ENCODE measurements around the gene NAA80. TPM values are rescaled to one million over a fixed set of nuclear protein-coding genes. Genes with fewer than 3 reads are reported as not detected.

The NAA80 gene
- total and polyA plus RNA-seq, 2 of the 13 experiments (the other 11 are each of a cell fraction or from before 2014, with no cell fraction given): 3.4 to 8.7 TPM

DNA sequence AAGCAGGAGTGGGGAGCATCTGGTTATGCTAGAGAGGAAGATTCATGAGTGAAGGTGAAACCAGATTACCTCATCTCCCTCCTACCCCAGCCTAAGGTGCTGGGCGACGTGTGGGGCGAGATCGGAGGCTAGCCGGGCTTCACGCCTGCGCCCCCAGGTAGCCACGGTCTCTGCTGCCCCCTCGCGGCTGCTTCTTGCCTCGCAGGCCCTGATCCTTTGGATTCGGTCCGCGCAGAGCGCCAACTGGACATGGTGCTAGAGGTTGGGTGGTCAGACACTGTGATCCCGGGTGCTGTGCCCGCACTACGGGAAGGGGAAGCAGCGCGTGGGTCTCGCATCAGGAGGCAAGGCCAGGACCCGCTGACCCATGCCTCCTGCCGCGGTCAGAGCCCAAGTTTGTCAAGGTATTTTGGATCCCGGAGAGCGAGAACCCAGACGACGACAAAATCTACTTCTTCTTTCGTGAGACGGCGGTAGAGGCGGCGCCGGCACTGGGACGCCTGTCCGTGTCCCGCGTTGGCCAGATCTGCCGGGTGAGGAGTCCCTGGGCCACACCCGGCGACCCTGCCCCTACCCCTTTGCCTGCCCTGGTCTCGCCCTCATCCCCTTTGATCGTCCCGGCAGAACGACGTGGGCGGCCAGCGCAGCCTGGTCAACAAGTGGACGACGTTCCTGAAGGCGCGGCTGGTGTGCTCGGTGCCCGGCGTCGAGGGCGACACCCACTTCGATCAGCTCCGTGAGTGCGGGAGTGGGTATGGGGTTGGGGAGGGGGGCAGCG lies 26.1 kb downstream of the NAA80 start (continued):
- TF ChIP-seq ZSCAN12 (CRISPR knock-in tag; IDR thresholded peaks at IDR 0.05) (no peak), TCF12 (IDR thresholded peaks at IDR 0.05) (no peak), TCF12 (CRISPR knock-in tag; IDR thresholded peaks at IDR 0.05) (no peak), ZNF446 (CRISPR knock-in tag; IDR thresholded peaks at IDR 0.05) (no peak), ZNF788 (CRISPR knock-in tag; IDR thresholded peaks at IDR 0.05; ENCODE audit: borderline replicate concordance) (peak; percentile 58; the same call in 1 of the 2 replicates), NCOA5 (CRISPR knock-in tag; IDR thresholded peaks at IDR 0.05) (no peak), ZNF556 (CRISPR knock-in tag; IDR thresholded peaks at IDR 0.05; ENCODE audit: borderline replicate concordance) (no peak), TEAD2 (CRISPR knock-in tag; IDR thresholded peaks at IDR 0.05) (no peak), MED1 (CRISPR knock-in tag; IDR thresholded peaks at IDR 0.05) (peak; percentile 71; the same call in 1 of the 2 replicates), PCBP1 (IDR thresholded peaks at IDR 0.05; ENCODE audit: borderline replicate concordance, low read depth, low read length) (0 out of 2 replicates have a peak, but pooled peaks have one; percentile 70), NFE2 (CRISPR knock-in tag; IDR thresholded peaks at IDR 0.05) (no peak), ZNF484 (CRISPR knock-in tag; IDR thresholded peaks at IDR 0.05; ENCODE audit: borderline replicate concordance, low read depth) (no peak), ZNF670 (CRISPR knock-in tag; IDR thresholded peaks at IDR 0.05; ENCODE audit: borderline replicate concordance) (no peak), CHD2 (IDR thresholded peaks at IDR 0.05; ENCODE audit: low read depth, low read length) (no peak), ZBTB7B (CRISPR knock-in tag; IDR thresholded peaks at IDR 0.05) (peak; percentile 47; the same call in 1 of the 2 replicates), SETDB1 (CRISPR knock-in tag; IDR thresholded peaks at IDR 0.05; ENCODE audit: borderline replicate concordance) (no peak), FOXM1 (CRISPR knock-in tag; IDR thresholded peaks at IDR 0.05) (no peak), POLR2AphosphoS2 (IDR thresholded peaks at IDR 0.05; ENCODE audit: low read depth, low read length) (no peak), U2AF2 (IDR thresholded peaks at IDR 0.05; ENCODE audit: low read depth, low read length) (no peak), TMF1 (CRISPR knock-in tag; IDR thresholded peaks at IDR 0.05; ENCODE audit: low read depth) (no peak), ZNF124 (CRISPR knock-in tag; IDR thresholded peaks at IDR 0.05) (peak; percentile 69; the same call in 1 of the 2 replicates), ZNF766 (CRISPR knock-in tag; IDR thresholded peaks at IDR 0.05; ENCODE audit: borderline replicate concordance) (no peak), CBX2 (IDR thresholded peaks at IDR 0.05; ENCODE audit: low read depth, low read length) (no peak), CBX2 (CRISPR knock-in tag; IDR thresholded peaks at IDR 0.05; ENCODE audit: low read depth) (no peak)
- TF ChIP-seq, protein P1, sequence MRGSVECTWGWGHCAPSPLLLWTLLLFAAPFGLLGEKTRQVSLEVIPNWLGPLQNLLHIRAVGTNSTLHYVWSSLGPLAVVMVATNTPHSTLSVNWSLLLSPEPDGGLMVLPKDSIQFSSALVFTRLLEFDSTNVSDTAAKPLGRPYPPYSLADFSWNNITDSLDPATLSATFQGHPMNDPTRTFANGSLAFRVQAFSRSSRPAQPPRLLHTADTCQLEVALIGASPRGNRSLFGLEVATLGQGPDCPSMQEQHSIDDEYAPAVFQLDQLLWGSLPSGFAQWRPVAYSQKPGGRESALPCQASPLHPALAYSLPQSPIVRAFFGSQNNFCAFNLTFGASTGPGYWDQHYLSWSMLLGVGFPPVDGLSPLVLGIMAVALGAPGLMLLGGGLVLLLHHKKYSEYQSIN (CRISPR knock-in tag; IDR thresholded peaks at IDR 0.05; ENCODE audit: borderline replicate concordance): no peak
- TF ChIP-seq, protein P2, sequence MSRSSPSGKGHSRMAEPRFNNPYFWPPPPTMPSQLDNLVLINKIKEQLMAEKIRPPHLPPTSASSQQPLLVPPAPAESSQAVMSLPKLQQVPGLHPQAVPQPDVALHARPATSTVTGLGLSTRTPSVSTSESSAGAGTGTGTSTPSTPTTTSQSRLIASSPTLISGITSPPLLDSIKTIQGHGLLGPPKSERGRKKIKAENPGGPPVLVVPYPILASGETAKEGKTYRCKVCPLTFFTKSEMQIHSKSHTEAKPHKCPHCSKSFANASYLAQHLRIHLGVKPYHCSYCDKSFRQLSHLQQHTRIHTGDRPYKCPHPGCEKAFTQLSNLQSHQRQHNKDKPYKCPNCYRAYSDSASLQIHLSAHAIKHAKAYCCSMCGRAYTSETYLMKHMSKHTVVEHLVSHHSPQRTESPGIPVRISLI (CRISPR knock-in tag; IDR thresholded peaks at IDR 0.05; ENCODE audit: borderline replicate concordance): no peak
- TF ChIP-seq, protein P3, sequence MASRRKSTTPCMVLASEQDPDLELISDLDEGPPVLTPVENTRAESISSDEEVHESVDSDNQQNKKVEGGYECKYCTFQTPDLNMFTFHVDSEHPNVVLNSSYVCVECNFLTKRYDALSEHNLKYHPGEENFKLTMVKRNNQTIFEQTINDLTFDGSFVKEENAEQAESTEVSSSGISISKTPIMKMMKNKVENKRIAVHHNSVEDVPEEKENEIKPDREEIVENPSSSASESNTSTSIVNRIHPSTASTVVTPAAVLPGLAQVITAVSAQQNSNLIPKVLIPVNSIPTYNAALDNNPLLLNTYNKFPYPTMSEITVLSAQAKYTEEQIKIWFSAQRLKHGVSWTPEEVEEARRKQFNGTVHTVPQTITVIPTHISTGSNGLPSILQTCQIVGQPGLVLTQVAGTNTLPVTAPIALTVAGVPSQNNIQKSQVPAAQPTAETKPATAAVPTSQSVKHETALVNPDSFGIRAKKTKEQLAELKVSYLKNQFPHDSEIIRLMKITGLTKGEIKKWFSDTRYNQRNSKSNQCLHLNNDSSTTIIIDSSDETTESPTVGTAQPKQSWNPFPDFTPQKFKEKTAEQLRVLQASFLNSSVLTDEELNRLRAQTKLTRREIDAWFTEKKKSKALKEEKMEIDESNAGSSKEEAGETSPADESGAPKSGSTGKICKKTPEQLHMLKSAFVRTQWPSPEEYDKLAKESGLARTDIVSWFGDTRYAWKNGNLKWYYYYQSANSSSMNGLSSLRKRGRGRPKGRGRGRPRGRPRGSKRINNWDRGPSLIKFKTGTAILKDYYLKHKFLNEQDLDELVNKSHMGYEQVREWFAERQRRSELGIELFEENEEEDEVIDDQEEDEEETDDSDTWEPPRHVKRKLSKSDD (CRISPR knock-in tag; IDR thresholded peaks at IDR 0.05; ENCODE audit: low read depth): peak; percentile 96
